ENCODE results near the gene RS1. TPM values are rescaled to one million over a fixed set of nuclear protein-coding genes. Genes with fewer than 3 reads are reported as not detected.

RS1 gene
- total RNA-seq, 1 donor from 2014 or later = not detected

DNA sequence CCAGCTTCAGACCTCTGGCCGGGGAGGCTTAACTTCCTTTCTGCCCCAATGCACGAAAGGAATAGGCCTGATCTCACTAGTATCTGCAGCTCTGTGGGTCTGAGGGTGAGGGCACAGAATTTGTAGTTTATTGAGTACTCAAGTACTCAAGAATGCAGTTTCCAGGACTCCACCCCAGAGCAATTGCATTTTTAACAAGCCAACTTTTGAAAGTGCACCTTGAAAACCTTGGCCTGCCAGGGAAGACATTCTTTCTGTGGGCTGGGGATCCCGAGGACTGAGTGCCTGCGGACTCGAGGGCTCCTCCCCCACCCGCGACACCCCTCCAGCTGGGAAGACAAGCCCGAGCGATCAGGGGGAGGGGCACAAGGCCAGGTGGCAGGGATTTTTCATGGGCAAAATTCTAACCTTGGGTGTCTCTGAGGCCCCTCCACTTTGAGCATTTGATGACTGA, 22.4 kb downstream of the RS1 start:
- H3K4me3 Mint-ChIP-seq = no peak overlapping the region
- intact Hi-C loops (cut with micrococcal nuclease) = no loop called here
- no peaks in the 10 kb centered on the region for H3K9me3 Mint-ChIP-seq
- no peaks in the 10 kb centered on the region for H3K27me3 Mint-ChIP-seq
- no peaks in the 10 kb centered on the region for H3K36me3 Mint-ChIP-seq (ENCODE audit: low read depth)
- H3K4me1 Mint-ChIP-seq = no peaks in the 10 kb centered on the region
- no peak for DNase-seq
- no peak overlapping the region for H3K27ac Mint-ChIP-seq

DNA sequence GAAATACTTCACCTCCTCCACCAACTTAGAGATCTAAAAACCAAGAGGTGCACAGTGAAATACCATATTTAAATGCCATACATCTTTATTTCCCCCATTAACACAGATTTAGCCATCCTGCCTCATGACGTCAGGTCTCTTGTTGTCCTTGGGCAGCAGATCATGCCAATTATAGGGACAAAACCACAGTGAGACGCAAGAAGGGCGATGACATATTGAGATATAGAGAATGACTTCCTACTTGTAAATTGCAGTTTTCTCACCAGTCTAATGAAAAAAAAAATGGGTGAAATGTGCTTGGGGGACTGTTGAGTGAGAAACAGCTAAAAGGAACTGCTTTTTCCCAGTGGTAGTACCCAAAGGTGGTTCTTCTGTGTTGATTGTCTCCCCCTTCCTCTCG, 24.3 kb downstream of the RS1 start:
- Mint-ChIP-seq H3K27ac (no peak overlapping the region), H3K4me1 (no peaks in the 10 kb centered on the region), H3K36me3 (ENCODE audit: low read depth) (no peaks in the 10 kb centered on the region), H3K4me3 (no peak overlapping the region), H3K9me3 (no peaks in the 10 kb centered on the region), H3K27me3 (no peaks in the 10 kb centered on the region)
- intact Hi-C loops (cut with micrococcal nuclease) = no loop called here
- no peak for DNase-seq

DNA sequence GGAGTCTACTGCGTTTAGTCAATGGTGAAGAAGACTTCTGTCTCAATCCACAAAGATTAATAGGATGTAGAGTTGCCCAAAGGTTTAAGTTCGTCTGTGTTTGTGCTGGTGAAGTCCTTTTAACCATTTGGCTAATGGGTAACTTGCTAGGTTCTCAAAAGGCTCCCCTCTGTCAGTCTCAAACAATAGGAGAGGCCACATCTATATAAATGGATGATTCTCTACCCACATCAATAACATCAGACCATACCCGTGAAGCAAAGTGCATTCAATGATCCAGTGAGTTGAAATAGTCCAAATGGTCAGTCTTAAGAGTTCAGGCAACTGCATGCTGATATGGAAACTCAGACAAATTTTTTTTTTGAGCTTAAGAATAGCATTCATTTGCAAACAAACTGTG, 28.1 kb downstream of the RS1 start:
- Mint-ChIP-seq H3K27ac (no peak overlapping the region), H3K4me3 (no peak overlapping the region), H3K9me3 (no peaks in the 10 kb centered on the region), H3K4me1 (no peaks in the 10 kb centered on the region), H3K36me3 (ENCODE audit: low read depth) (no peaks in the 10 kb centered on the region), H3K27me3 (no peaks in the 10 kb centered on the region)
- intact Hi-C loops (cut with micrococcal nuclease) = no loop called here
- DNase-seq = no peak

DNA sequence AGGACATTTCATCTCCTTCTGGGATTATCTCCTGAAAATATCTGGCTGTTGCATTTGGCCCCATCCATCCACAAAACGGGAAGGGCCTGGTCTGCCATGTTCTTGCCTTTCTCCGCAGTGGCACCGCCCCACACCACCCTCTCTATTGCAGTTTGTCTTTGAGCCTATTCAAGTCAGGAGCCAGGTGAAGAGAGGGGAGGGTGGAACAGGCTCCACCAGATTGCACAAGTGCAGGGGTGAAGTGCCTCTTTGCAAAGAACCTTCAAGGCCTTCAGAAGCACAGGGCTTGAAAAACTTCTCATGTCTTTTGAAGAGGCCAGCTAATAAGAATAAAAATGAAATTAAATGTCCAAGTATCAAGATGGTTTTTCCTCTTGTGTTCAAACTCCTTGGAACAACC, 28.7 kb downstream of the RS1 start:
- DNase-seq = no peak
- Mint-ChIP-seq H3K36me3 (ENCODE audit: low read depth) (no peaks in the 10 kb centered on the region), H3K4me3 (no peak overlapping the region), H3K4me1 (no peaks in the 10 kb centered on the region), H3K27ac (no peak overlapping the region), H3K27me3 (no peaks in the 10 kb centered on the region), H3K9me3 (no peaks in the 10 kb centered on the region)
- intact Hi-C loops (cut with micrococcal nuclease) = no loop called here

DNA sequence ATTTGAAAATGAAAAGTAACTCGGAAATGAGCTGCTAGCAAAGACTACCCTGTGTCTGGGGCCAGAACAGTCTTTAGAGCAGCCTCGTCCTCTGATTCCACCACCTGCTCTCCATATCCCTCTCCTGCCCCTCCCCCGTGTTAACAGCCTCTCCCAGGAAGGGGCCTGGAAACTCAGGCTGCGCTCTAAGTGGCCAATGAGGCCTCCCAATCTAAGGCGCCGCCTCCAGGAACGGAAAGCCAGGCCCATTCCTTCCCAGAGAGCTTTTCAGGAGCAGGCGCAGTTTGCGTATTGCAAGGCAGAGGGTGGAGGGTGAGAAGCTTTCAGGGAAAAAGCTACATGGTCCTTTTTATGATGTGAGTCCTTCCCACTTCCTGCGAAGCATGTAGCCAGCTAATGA, 31.2 kb downstream of the RS1 start:
- intact Hi-C loops (cut with micrococcal nuclease) = no loop called here

DNA sequence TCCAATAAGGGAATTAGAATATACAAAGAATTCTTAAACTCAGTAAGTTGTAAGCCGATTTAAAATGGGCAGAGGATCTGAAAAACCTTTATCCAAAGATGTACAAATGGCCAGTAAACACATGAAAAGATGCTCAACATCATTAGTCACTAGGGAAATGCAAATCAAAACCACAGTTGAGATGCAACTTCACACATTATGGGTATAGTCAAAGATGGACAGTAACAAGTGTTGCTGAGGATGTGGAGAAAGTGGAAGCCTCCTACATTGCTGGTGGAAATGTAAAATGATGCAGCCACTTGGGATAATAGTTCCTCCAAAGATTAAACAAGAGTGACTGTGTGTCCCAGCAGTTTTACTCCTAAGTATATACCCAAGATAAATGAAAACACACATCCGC, 32.6 kb downstream of the RS1 start:
- H3K4me3 Mint-ChIP-seq = no peak overlapping the region

More for the DNA sequence above, 31.2 kb downstream of the RS1 start:
- Mint-ChIP-seq H3K9me3 (no peaks in the 10 kb centered on the region), H3K4me3 (no peak overlapping the region), H3K27ac (no peak overlapping the region), H3K36me3 (ENCODE audit: low read depth) (no peaks in the 10 kb centered on the region), H3K4me1 (no peaks in the 10 kb centered on the region), H3K27me3 (no peaks in the 10 kb centered on the region)
- DNase-seq = no peak

DNA sequence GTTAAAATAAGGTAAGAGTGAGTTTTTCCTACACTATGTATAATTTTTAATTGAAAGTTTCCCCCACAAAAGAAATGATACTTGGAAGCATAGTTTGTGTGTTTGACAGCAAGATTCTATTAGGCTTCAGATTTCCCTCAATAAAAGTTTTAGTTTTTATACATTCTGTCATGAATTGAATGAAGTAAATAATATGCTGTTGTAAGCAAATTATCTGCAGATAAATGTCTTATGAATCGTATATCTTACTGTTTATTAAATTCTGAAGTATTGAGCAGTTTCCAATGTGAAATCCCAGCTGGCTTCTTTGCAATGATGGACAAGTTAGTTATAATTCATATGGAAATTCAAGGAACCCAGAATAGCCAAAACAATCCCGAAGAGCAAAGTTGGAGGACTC, 33.5 kb downstream of the RS1 start:
- no peak overlapping the region for H3K4me3 Mint-ChIP-seq
- no peak overlapping the region for H3K27ac Mint-ChIP-seq
- no peaks in the 10 kb centered on the region for H3K36me3 Mint-ChIP-seq (ENCODE audit: low read depth)
- H3K4me1 Mint-ChIP-seq = no peaks in the 10 kb centered on the region
- intact Hi-C loops (cut with micrococcal nuclease) = no loop called here
- H3K9me3 Mint-ChIP-seq = no peaks in the 10 kb centered on the region
- no peaks in the 10 kb centered on the region for H3K27me3 Mint-ChIP-seq
- DNase-seq = no peak

More for the DNA sequence above, 32.6 kb downstream of the RS1 start:
- DNase-seq = no peak
- H3K9me3 Mint-ChIP-seq = no peaks in the 10 kb centered on the region
- H3K4me1 Mint-ChIP-seq = no peaks in the 10 kb centered on the region
- no peak overlapping the region for H3K27ac Mint-ChIP-seq
- intact Hi-C loops (cut with micrococcal nuclease) = no loop called here
- H3K27me3 Mint-ChIP-seq = no peaks in the 10 kb centered on the region
- no peaks in the 10 kb centered on the region for H3K36me3 Mint-ChIP-seq (ENCODE audit: low read depth)

DNA sequence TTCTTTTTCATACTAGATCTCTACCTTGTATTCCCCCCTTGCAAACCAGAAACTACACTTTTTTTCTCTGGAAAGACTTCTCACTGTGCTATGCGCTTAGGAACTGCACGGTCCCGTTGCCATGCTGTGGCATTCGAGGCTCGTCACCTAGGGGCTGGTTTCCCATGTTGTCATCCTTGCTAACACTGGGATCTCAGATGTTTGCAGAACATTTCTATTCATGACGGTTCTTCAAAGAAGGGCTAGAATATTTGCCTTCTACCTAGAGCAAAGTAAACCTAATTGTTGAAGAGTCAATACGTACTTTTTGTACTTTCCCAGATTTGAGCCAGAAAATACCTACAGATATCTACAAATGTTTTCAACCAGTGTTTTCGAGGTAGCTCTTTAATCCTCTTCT, 41.0 kb downstream of the RS1 start:
- H3K27ac Mint-ChIP-seq = no peak overlapping the region
- H3K36me3 Mint-ChIP-seq (ENCODE audit: low read depth) = no peaks in the 10 kb centered on the region
- H3K4me1 Mint-ChIP-seq = no peaks in the 10 kb centered on the region
- no peaks in the 10 kb centered on the region for H3K27me3 Mint-ChIP-seq
- no peak for DNase-seq
- no peak overlapping the region for H3K4me3 Mint-ChIP-seq
- intact Hi-C loops (cut with micrococcal nuclease) = no loop called here
- no peaks in the 10 kb centered on the region for H3K9me3 Mint-ChIP-seq

DNA sequence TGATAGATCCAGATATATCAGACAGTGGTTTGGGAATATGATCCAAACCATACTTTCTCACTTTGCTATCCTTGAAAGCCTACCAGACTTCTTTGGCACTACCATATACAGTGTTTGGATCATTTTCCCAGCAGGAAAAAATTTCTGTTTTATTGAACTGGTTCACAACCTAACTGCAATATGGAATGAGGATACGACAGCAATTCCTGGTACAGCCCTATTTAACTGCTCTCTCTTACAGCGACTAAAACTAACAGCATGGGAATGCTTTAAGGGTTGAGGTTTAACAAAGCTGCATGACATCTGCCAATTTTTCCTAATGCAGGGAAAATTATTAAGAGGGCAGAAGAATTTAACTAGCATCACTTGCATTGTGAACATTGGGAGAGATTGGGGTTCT, 47.3 kb downstream of the RS1 start:
- H3K27me3 Mint-ChIP-seq = no peaks in the 10 kb centered on the region

DNA sequence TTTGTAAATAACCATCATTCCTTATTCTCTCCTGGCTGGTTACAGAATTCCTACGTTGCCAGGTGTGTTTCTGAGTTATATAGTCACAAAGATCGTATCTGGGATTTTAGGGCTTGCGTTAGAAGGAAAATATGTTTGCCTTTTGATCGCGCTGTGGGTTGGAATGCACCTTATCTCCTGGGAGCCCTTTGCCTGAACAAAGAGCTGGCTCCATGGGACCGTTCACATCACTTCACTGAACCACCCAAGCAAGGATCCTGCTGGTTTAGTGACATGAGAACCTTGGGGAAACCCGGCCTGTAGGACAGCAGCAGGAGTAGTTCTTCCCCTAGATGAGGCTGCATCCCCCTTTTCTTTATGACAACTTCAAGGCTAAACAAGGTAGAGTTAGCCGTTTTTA, 51.6 kb downstream of the RS1 start:
- H3K27me3 Mint-ChIP-seq = no peaks in the 10 kb centered on the region
- no peaks in the 10 kb centered on the region for H3K36me3 Mint-ChIP-seq (ENCODE audit: low read depth)
- intact Hi-C loops (cut with micrococcal nuclease) = no loop called here
- H3K4me3 Mint-ChIP-seq = no peak overlapping the region
- no peaks in the 10 kb centered on the region for H3K4me1 Mint-ChIP-seq
- DNase-seq = no peak
- no peaks in the 10 kb centered on the region for H3K9me3 Mint-ChIP-seq
- H3K27ac Mint-ChIP-seq = no peak overlapping the region

More for the DNA sequence above, 47.3 kb downstream of the RS1 start:
- Mint-ChIP-seq H3K4me1 (no peaks in the 10 kb centered on the region), H3K27ac (no peak overlapping the region), H3K9me3 (no peaks in the 10 kb centered on the region), H3K4me3 (no peak overlapping the region), H3K36me3 (ENCODE audit: low read depth) (no peaks in the 10 kb centered on the region)
- intact Hi-C loops (cut with micrococcal nuclease) = no loop called here
- no peak for DNase-seq

DNA sequence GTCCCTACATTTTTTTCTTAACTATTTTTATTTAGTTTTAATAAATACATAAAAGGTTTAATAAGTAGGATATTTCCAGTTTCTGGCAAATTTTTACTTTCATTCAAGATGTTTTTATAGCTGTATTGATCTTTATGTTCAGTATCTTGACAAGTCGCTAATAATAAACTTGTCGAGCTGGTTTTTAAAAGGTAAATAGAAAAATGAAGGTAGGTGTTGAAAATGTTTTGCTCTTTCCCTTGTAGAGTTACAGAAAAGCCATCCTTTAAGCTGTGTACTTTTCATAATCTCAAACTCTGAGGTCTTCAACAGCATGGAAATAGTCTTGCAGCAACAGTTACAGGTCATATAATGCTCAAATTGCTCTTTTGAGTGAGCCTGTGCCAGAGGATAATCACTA, 52.6 kb downstream of the RS1 start:
- no peak overlapping the region for H3K4me3 Mint-ChIP-seq
- no peaks in the 10 kb centered on the region for H3K27me3 Mint-ChIP-seq
- intact Hi-C loops (cut with micrococcal nuclease) = no loop called here
- no peak for DNase-seq
- no peaks in the 10 kb centered on the region for H3K9me3 Mint-ChIP-seq
- H3K27ac Mint-ChIP-seq = no peak overlapping the region
- no peaks in the 10 kb centered on the region for H3K36me3 Mint-ChIP-seq (ENCODE audit: low read depth)
- H3K4me1 Mint-ChIP-seq = no peaks in the 10 kb centered on the region

DNA sequence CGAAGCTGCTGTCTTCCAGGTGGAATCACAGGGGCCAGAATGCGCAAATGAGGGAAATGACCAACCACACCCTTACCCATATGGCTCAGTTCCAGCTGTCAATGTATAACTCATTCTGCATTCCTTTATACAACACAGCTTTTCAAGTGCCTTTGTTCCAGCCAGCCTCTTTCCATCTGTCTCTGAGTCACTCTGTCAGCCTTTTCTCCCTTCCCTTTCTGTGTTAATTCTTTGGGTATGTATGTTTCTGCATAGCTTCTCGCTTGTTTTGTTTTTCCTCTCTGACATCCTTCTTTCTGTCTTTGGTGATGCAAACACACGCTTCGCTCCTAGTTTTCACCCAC, 54.5 kb downstream of the RS1 start:
- intact Hi-C loops (cut with micrococcal nuclease) = no loop called here
- Mint-ChIP-seq H3K27ac (no peak overlapping the region), H3K9me3 (no peaks in the 10 kb centered on the region), H3K36me3 (ENCODE audit: low read depth) (no peaks in the 10 kb centered on the region), H3K4me3 (no peak overlapping the region), H3K27me3 (no peaks in the 10 kb centered on the region), H3K4me1 (no peaks in the 10 kb centered on the region)
- no peak for DNase-seq

DNA sequence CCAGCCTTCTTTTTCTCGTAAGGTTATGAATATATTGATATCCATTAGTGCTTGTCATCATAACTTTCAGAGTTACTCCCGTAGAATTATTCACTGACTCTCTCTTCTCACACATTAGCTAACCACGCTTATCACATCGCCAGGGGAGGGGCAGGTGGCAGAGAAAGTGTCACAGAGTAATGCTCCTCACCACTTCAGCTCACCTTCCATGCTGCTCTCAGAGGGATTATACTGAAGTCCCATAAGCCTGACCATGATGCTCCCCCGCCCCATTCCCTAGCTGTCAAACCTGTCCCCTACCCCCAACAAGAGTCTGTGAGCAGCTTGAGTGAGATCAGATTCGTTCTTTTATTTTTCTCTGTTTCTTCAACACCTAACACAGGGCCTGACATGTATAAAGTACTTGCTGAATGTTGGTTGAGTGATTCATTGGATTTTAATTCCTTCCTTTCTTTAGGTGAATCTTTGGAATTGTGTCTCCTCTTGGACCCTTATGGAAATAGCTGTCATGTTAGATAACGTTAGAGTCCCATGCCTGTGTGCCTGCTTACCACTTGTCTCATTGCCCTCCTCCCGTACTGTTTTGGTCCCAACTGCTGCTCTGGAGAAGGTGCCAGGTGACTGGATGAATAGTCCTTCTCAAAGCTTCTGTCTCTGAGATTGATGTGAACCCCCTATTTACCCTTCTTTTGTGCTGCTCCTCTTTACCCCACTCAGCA, 55.1 kb downstream of the RS1 start:
- Mint-ChIP-seq H3K9me3 (no peaks in the 10 kb centered on the region), H3K4me1 (no peaks in the 10 kb centered on the region), H3K36me3 (ENCODE audit: low read depth) (no peaks in the 10 kb centered on the region), H3K4me3 (no peak overlapping the region), H3K27ac (no peak overlapping the region), H3K27me3 (no peaks in the 10 kb centered on the region)
- DNase-seq = no peak
- intact Hi-C loops (cut with micrococcal nuclease) = no loop called here

DNA sequence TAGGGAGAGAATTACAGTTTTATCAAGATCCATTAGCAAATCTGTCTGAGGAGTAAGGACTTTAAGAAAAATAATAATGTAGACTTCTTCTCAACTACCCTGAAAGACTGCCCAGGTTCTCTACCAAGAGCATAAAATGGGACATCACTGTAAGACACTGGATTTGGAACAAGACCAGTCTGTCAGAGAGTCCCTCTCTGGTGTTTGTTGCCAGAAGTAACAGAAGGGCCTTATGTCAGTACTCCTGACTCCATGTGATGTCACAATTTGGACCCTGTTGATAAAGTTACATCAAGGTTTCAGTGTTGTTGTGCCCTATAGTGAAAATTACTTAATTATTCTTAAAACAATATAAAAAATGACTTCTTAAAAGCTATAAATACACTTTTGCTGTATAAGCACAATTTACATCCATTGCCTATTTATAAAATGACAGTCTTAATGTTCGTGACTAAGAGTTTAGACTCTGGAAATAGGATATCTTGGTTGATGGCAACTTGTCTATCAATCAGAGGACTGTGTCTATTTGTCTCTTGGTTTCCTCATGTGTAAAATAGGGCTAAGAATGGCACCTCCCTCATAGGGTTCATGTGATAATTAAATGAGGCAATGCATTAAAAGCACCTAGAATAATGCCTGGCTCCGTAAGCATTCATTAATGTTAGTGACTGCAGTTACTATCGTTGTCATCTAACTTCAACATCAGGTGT, 57.8 kb downstream of the RS1 start:
- Mint-ChIP-seq H3K36me3 (ENCODE audit: low read depth) (no peaks in the 10 kb centered on the region), H3K4me1 (no peaks in the 10 kb centered on the region), H3K27ac (no peak overlapping the region), H3K27me3 (no peaks in the 10 kb centered on the region), H3K9me3 (no peaks in the 10 kb centered on the region), H3K4me3 (no peak overlapping the region)
- no peak for DNase-seq
- intact Hi-C loops (cut with micrococcal nuclease) = no loop called here

DNA sequence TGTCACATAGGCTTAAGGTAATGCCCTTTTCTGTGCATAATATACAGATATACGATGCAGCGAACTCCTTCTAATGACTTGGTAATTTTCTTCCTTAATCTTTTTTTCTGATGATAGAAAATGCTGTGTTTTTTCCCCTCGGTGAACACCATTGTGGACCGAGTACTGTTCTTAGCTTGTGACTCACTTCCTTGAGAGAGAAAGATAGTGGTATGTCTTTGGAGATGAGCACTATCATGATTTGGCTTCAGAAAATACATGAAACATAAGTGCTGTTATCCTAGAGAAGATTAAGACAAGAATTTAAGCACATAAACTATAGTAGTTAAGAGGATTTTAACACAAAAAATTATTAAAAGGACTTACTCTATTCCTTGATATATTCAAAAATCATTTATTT, 63.9 kb downstream of the RS1 start:
- H3K27ac Mint-ChIP-seq = no peak overlapping the region
- no peaks in the 10 kb centered on the region for H3K9me3 Mint-ChIP-seq
- no peaks in the 10 kb centered on the region for H3K27me3 Mint-ChIP-seq
- H3K4me1 Mint-ChIP-seq = no peaks in the 10 kb centered on the region
- intact Hi-C loops (cut with micrococcal nuclease) = no loop called here
- H3K4me3 Mint-ChIP-seq = no peak overlapping the region
- no peaks in the 10 kb centered on the region for H3K36me3 Mint-ChIP-seq (ENCODE audit: low read depth)
- DNase-seq = no peak
